Stimulated activated CD4-positive, alpha-beta T cell treated with anti-CD3 and anti-CD28 coated beads, Interleukin-1b, Interleukin-23, amount 100 ng/mL, for 4 hours (primary cell): Measurements from ENCODE around the gene ADAM11.
"Not testable (repeated sequence)": the region's sequence is repeated elsewhere in the genome, so short reads cannot be mapped to it uniquely, and the experiment has no call there.

ENCODE experiments used
- DNase-seq, 2 donors: peaks; one replicate each; pipeline ENCODE4 v3.0.0-alpha.2; 2020; ENCODE audit warnings: low read depth in 2 of 2

The ADAM11 gene

DNA sequence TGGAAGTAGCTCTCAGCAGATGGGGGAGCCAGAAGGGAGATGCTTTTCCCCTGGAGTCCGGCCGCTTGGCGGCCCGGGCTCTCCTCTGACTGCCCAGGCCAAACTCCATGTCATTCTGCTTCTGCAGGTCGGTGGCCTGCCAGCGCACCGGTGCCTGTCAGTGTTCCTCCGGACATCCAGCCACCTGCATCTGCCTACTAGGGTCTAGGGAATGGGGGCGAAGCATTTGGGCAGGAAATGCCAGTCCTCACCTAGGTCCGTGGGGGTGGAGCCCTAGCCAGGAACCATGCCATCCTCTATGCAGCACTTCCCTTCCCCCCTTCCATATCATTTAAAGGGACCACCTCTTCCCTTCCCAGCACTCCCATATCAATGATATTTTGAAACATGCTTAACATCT lies 37.1 kb downstream of the ADAM11 start:
- DNase-seq = no peak

GRCh38 chr17:44796731-44797130 lies 37.9 kb downstream of the ADAM11 start:
- no peak for DNase-seq

DNA sequence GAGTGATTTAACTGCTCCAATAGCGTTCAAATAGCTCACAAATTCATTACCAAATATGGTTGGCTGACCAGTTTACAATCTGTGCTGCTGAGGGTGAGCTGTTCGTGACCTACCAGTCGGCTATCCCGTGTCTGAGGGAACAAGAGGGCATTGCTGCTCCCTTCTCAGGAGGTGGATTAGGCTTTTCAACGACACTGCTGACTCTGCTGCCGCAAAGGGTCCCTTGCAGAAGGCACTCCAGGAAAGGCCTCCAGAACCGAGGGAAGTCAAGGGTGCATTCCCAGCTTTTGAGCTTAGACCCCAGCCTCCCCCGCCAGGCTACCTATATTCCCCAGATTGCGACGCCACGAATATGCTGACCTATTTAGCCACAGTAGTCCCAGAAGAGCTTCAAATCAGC lies 39.0 kb downstream of the ADAM11 start:
- no peak for DNase-seq

DNA sequence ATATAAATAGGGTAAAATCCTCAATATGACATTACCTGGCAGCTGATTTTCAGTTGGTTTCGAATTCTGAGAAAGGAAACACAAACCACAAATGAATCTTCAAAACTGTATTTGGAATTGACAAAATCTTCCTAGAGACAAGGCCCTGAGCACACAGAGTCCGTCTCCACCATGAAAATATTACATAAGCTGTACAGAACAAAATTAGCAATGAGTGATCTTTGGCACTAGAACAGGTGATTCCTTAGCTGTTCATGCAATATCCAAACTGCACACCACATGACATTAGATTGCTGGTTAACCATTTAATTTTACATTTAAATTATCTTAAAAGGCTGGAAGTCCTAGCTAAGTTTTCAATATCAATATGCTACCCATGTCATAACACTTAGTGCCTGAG lies 39.6 kb downstream of the ADAM11 start:
- DNase-seq = no peak

DNA sequence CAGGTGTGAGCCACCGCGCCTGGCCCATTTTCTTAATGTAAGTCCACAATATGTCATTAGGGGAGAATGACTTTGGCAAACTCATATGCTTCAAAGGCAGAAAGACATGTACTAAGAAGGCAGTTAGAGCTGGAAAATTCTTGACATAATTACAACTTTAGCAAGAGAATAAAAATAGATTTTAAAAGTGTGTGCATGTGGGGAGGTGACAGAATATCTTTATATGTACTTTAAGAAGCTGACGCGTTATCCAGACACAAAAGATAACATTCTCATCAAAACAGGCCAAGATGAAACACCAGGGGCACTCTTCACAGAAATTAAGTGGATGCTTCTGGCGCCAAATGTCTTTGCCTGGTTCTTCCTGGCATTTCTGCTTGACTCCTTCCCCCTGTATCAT lies 43.1 kb downstream of the ADAM11 start:
- DNase-seq = no peak

- DNase-seq = no peak
Observed at GRCh38 chr17:44804302-44805089, 45.7 kb downstream of the ADAM11 start.

- DNase-seq = no peak
Observed at GRCh38 chr17:44807093-44807816, 48.5 kb downstream of the ADAM11 start.

DNA sequence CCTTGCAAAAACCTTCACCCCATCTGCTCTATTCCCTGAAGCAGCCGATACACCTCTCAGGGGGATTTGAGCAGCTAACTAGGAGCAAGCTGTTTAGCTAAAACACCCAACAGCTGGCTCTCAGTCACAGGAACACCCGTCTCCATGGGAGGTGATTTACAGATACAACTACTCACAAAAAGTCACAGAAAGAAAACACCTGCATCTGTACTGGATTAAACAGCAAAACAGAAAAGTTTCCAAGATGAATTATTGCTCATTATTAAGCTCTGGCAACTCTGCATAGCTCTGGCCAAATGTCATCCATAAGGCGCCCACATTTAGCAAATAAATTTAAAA lies 49.0 kb downstream of the ADAM11 start:
- no peak for DNase-seq

DNA sequence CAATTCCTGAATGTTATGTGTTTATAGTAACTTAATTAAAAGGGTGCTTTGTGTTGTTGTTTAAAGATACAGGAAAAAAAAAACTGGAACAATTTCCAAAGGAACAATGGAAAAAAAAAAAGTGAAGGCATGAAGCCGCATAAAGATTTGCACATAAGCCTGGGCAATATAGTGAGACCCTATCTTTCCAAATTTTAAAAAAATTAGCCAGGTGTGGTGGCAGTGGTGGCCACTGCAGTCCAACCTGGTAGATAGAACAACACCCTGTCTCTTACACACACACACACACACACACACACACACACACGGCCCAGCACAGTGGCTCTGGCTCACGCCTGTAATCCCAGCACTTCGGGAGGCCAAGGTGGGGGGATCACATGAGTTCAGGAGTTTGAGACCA lies 49.4 kb downstream of the ADAM11 start:
- DNase-seq = no peak

- not testable (repeated sequence) for DNase-seq
Observed at GRCh38 chr17:44808656-44809388, 50.0 kb downstream of the ADAM11 start.

GRCh38 chr17:44812263-44812662 lies 53.5 kb downstream of the ADAM11 start:
- DNase-seq = no peak

GRCh38 chr17:44818508-44818907 lies 59.7 kb downstream of the ADAM11 start:
- DNase-seq = not testable (repeated sequence)

- no peak for DNase-seq
Observed at GRCh38 chr17:44820631-44821212, 61.9 kb downstream of the ADAM11 start.

DNA sequence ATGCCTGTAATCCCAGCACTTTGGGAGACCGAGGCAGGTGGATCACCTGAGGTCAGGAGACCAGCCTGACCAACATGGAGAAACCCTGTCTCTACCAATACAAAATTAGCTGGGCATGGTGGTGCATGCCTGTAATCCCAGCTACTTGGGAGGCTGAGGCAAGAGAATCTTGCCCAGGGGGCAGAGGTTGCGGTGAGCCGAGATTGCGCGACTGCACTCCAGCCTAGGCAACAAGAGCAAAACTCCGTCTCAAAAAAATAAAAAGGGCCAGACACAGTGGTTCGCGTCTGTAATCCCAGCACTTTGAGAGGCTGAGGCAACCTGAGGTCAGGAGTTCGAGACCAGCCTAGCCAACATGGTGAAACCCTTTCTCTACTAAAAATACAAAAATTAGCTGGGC lies 66.4 kb downstream of the ADAM11 start:
- DNase-seq = not testable (repeated sequence)

- no peak for DNase-seq
Observed at GRCh38 chr17:44826123-44826790, 67.5 kb downstream of the ADAM11 start.

DNA sequence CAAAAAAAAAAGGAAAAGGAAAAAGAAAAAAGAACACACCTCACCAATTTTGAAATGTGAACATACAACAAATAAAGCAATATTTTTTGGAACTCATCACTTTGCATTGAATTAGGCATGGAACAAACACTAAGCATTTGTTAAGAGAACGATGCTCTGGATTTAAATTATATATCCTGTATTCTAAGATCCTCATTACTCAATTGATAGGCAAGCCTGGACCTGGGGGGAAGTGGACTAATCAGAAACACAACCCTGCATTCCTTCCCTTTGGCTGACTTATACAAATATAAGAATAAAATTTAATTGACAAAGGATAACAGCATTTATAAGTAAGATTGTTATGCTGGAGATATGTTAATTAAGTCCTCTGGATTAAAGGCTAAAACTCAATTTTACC lies 69.1 kb downstream of the ADAM11 start:
- no peak for DNase-seq

DNA sequence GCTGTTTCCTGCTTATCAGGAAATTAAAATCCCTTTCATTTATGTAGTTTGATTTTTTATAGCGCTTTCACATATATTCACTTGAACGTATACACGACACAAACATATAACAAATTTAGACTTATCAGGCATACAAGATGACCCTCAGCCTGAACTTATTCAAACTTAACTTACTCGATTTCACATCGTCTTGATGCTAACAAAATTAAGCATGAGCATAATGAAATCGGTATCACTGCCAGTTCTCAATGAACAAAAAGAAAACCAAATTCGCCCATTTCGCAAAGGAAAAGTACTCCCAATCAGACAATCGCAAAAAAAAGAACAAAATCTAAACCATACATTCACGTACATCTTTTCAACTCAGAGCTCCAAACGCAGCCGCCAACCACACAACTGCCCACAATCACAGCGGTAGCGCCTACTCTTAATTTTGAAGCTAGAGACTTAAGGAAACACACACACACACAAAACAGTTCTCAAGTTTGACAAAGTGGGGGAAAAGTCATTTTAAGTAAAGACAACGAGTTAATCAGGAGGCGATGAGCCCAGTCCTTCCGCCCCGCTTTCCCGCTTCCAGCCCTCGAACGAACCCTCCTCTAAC lies 70.2 kb downstream of the ADAM11 start:
- DNase-seq = no peak

GRCh38 chr17:44829523-44830358 lies 71.0 kb downstream of the ADAM11 start, which contains the start of gene GJC1:
GJC1 (minus strand) TSS chr17:44830287; CDS start chr17:44805817, 24,470 bp downstream.
- DNase-seq = peak; percentile 27 to 38

DNA sequence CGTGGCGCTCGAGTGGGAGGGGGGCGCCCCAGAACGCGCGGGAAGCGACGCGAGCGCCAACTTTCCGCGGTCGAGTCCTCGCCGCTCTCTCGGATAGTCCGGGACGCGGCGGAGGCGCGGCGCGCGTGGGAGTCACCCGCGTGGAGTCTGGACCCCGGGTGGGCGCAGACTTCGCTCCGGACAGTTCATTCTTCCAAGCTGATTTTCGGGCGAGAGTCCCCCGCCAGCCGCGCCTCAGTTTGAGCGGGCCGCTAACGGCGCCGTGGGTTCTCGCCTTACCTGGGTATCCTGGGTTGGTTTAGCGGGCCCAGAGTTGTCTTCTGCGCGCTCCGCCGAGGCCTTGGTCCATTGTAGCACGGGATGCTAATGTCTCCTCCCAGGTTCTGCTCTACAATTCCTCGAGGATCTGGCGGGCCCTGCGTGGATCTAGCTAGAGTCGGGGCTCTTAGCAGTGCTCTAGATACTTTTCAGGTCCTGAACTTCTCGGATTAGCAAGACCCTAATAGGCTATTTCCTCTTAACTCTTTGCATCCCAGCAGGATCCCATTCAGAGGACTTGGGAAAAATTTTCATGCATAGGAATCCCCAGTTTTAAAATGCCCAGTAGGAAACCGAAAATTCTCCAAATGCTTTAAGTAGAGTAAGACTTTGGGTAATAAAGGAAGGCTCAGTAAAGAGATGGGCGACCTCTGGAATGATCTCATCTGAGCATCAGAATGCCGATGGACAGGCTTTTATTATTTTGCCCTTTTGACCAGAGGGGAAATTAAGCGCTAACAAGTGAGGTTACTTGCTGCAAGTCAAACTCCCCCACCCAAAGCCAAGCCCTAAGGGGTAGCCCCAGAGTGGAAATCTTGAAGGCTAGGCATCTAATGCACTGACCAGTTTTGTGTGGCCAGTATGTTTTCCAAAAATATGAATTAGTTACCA lies 71.8 kb downstream of the ADAM11 start:
- DNase-seq = peak; percentile 16 to 25
